Glutamatergic neuron (in vitro differentiated cells): ENCODE results near the gene SPSB3. TPM values are rescaled to one million over a fixed set of nuclear protein-coding genes. Genes with fewer than 3 reads are reported as not detected.
A peak's percentile ranks its signal among the peaks of the same experiment; 100 is the strongest.

Experiments
- DNase-seq: peaks from one replicate; pipeline ENCODE4 v3.0.0; 2022
- H3K27ac Mint-ChIP-seq: one replicate; pipeline ENCODE4 v1.8.0; 2020; ENCODE audit warnings: mild to moderate bottlenecking, mixed read lengths, inconsistent platforms; ENCODE audit not compliant: unreplicated experiment
- H3K27me3 Mint-ChIP-seq: one replicate; pipeline ENCODE4 v1.8.0; 2020; ENCODE audit warnings: mild to moderate bottlenecking, moderate library complexity, mixed read lengths, inconsistent platforms; ENCODE audit not compliant: unreplicated experiment
- H3K36me3 Mint-ChIP-seq: one replicate; pipeline ENCODE4 v1.8.0; 2020; ENCODE audit warnings: mild to moderate bottlenecking, mixed read lengths, inconsistent platforms; ENCODE audit not compliant: unreplicated experiment
- H3K4me1 Mint-ChIP-seq: one replicate; pipeline ENCODE4 v1.8.0; 2020; ENCODE audit warnings: mild to moderate bottlenecking, low read depth, mixed read lengths, inconsistent platforms; ENCODE audit not compliant: unreplicated experiment
- H3K4me3 Mint-ChIP-seq: one replicate; pipeline ENCODE4 v1.8.0; 2020; ENCODE audit warnings: mild to moderate bottlenecking, mixed read lengths, inconsistent platforms; ENCODE audit not compliant: unreplicated experiment
- H3K9me3 Mint-ChIP-seq: one replicate; pipeline ENCODE4 v1.8.0; 2020; ENCODE audit warnings: mild to moderate bottlenecking, moderate library complexity, mixed read lengths, inconsistent platforms; ENCODE audit not compliant: unreplicated experiment
- CTCF ChIP-seq: fragments of 200-600 bp; sonication (generic); IDR thresholded peaks from one replicate; pipeline ENCODE4 v1.5.0; 2021; ENCODE audit not compliant: partially characterized antibody, unreplicated experiment
- total RNA-seq: library from RNA; stranded (reverse); fragmentation: NEBNext Ultra II Directional; extraction: Animal tissue kit (Norgen Biotek cat#: 25700); gene quantifications from one replicate; pipeline ENCODE4 v1.2.1, GENCODE V29; 2021; ENCODE audit not compliant: unreplicated experiment

Gene SPSB3
- total RNA-seq, 1 donor from 2014 or later: 80.4 TPM

- Mint-ChIP-seq H3K9me3 (peaks cover 14% of the 10 kb centered on the region), H3K4me1 (no peaks in the 10 kb centered on the region), H3K27me3 (peaks cover 9% of the 10 kb centered on the region), H3K36me3 (no peaks in the 10 kb centered on the region), H3K27ac (no peak overlapping the region), H3K4me3 (no peak overlapping the region)
- no peak for TF ChIP-seq CTCF
- no peak for DNase-seq
Measured at GRCh38 chr16:1752853-1753252, 29.5 kb downstream of the SPSB3 start.

GRCh38 chr16:1751946-1752345, 30.4 kb downstream of the SPSB3 start:
- no peaks in the 10 kb centered on the region for H3K4me1 Mint-ChIP-seq
- no peak overlapping the region for H3K4me3 Mint-ChIP-seq
- TF ChIP-seq CTCF: no peak
- H3K27me3 Mint-ChIP-seq: peaks cover 9% of the 10 kb centered on the region
- no peak overlapping the region for H3K27ac Mint-ChIP-seq
- DNase-seq: peak; percentile 11
- peaks cover 12% of the 10 kb centered on the region for H3K9me3 Mint-ChIP-seq
- no peaks in the 10 kb centered on the region for H3K36me3 Mint-ChIP-seq

GRCh38 chr16:1749152-1750117, 32.9 kb downstream of the SPSB3 start:
- no peak for TF ChIP-seq CTCF
- DNase-seq: no peak
- H3K4me3 Mint-ChIP-seq: no peak overlapping the region
- H3K9me3 Mint-ChIP-seq: peaks cover 10% of the 10 kb centered on the region
- H3K4me1 Mint-ChIP-seq: no peaks in the 10 kb centered on the region
- H3K27me3 Mint-ChIP-seq: peaks cover 4% of the 10 kb centered on the region
- H3K36me3 Mint-ChIP-seq: peaks cover 6% of the 10 kb centered on the region
- H3K27ac Mint-ChIP-seq: no peak overlapping the region

GRCh38 chr16:1747934-1748333, 34.4 kb downstream of the SPSB3 start:
- Mint-ChIP-seq H3K4me3 (no peak overlapping the region), H3K9me3 (peaks cover 8% of the 10 kb centered on the region), H3K36me3 (peaks cover 7% of the 10 kb centered on the region), H3K4me1 (no peaks in the 10 kb centered on the region), H3K27ac (no peak overlapping the region), H3K27me3 (peaks cover 7% of the 10 kb centered on the region)
- DNase-seq: peak; percentile 11
- no peak for TF ChIP-seq CTCF

GRCh38 chr16:1746693-1747195, 35.6 kb downstream of the SPSB3 start:
- no peak for TF ChIP-seq CTCF
- Mint-ChIP-seq H3K4me3 (no peak overlapping the region), H3K36me3 (peaks cover 7% of the 10 kb centered on the region), H3K27ac (no peak overlapping the region), H3K4me1 (no peaks in the 10 kb centered on the region), H3K9me3 (peaks cover 8% of the 10 kb centered on the region), H3K27me3 (peaks cover 4% of the 10 kb centered on the region)
- no peak for DNase-seq
